IPS-18a (cell line): ENCODE data around the gene FAH.
"Not testable (repeated sequence)": the region's sequence is repeated elsewhere in the genome, so short reads cannot be mapped to it uniquely, and the experiment has no call there.

Source experiments
- H3K27ac ChIP-seq: one replicate; pipeline ENCODE4 v1.5.1; 2013; ENCODE audit warnings: low read length
- H3K27me3 ChIP-seq: one replicate; pipeline ENCODE4 v1.6.1; 2013; ENCODE audit warnings: mild to moderate bottlenecking, low read length; ENCODE audit not compliant: control insufficient read depth, insufficient read depth
- H3K36me3 ChIP-seq: one replicate; pipeline ENCODE4 v1.6.1; 2013; ENCODE audit warnings: low read depth, low read length; ENCODE audit not compliant: control insufficient read depth
- H3K4me1 ChIP-seq: one replicate; pipeline ENCODE4 v1.6.1; 2013; ENCODE audit warnings: low read depth, low read length; ENCODE audit not compliant: control insufficient read depth
- H3K4me3 ChIP-seq: one replicate; pipeline ENCODE4 v1.5.1; 2013; ENCODE audit warnings: low read length
- H3K9ac ChIP-seq: one replicate; pipeline ENCODE4 v1.6.1; 2013; ENCODE audit warnings: mild to moderate bottlenecking, low read length, moderate library complexity
- H3K9me3 ChIP-seq: one replicate; pipeline ENCODE4 v1.6.1; 2013; ENCODE audit warnings: low read depth, low read length; ENCODE audit not compliant: control insufficient read depth

Gene FAH

GRCh38 chr15:80121546-80121945, 31.3 kb upstream of the FAH start:
- Histone ChIP-seq H3K36me3 (peaks cover 17% of the 10 kb centered on the region), H3K27me3 (no peaks in the 10 kb centered on the region), H3K27ac (no peak overlapping the region), H3K4me1 (no peaks in the 10 kb centered on the region), H3K9ac (no peak overlapping the region), H3K4me3 (no peak overlapping the region), H3K9me3 (no peaks in the 10 kb centered on the region)

DNA sequence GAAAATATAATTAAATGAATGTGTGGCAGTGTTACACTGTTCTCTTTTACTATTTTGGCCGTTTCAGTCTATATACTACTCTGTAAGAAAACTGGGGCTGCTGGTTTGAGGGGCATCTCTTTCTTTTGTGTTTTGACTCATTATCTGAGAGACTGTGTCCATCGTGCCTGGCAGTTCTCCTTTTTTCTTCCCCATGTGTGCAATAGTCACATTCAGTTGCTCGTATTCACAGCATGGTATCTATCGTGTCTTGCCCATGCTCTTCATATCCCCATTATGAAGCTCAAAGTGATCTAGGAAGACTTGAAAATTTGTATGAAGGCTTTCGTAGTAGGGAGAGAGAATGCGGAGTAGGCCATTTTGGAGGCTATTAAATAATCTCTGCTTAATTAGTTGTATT, 29.8 kb upstream of the FAH start:
- H3K27me3 ChIP-seq = no peaks in the 10 kb centered on the region
- H3K27ac ChIP-seq = no peak overlapping the region
- peaks cover 17% of the 10 kb centered on the region for H3K36me3 ChIP-seq
- no peaks in the 10 kb centered on the region for H3K4me1 ChIP-seq
- no peaks in the 10 kb centered on the region for H3K9me3 ChIP-seq
- no peak overlapping the region for H3K9ac ChIP-seq
- H3K4me3 ChIP-seq = no peak overlapping the region

DNA sequence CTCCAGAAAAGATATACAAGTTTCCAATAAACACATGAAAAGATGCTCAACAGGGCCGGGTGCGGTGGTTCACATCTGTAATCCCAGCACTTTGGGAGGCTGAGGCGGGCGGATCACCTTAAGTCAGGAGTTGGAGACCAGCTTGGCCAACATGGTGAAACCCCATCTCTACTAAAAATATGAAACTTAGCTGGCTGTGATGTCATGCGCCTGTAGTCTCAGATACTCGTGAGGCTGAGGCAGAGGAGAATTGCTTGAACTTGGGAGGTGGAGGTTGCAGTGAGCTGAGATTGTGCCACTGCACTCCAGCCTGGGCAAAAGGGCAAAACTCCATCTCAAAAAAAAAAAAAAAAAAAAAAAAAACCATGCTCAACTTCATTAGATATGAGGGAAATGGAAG, 25.5 kb upstream of the FAH start:
- not testable (repeated sequence) for H3K27ac ChIP-seq, H3K27me3 ChIP-seq, H3K4me3 ChIP-seq, H3K9me3 ChIP-seq, H3K9ac ChIP-seq, H3K4me1 ChIP-seq
- peaks cover 31% of the 10 kb centered on the region for H3K36me3 ChIP-seq

- H3K27me3 ChIP-seq = no peaks in the 10 kb centered on the region
Observed at GRCh38 chr15:80127911-80128310, 24.9 kb upstream of the FAH start.

DNA sequence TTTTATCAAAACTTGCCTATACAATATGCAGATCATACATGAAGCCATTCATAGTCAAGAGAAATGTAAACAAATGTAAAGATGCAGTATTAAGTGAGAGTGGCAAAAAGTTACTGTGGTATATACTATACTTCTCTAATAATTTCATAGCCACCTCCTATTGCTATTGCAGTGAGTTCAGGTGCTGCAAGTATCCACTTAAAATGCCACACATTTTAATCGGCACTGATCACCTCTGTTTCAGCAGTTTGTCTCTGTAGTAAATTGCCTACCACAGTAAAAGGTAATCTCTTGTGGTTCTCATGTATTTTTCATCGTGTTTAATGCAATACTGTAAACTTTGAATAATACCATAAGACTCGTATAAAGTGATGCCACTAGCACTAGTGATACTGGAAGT, 20.4 kb upstream of the FAH start:
- Histone ChIP-seq H3K4me3 (no peak overlapping the region), H3K9ac (no peak overlapping the region), H3K27ac (no peak overlapping the region), H3K27me3 (no peaks in the 10 kb centered on the region), H3K36me3 (peaks cover 40% of the 10 kb centered on the region), H3K9me3 (no peaks in the 10 kb centered on the region), H3K4me1 (no peaks in the 10 kb centered on the region)

More at GRCh38 chr15:80127911-80128310, 24.9 kb upstream of the FAH start:
- Histone ChIP-seq H3K9me3 (no peaks in the 10 kb centered on the region), H3K27ac (no peak overlapping the region), H3K4me3 (no peak overlapping the region), H3K36me3 (peaks cover 30% of the 10 kb centered on the region), H3K4me1 (no peaks in the 10 kb centered on the region), H3K9ac (no peak overlapping the region)

DNA sequence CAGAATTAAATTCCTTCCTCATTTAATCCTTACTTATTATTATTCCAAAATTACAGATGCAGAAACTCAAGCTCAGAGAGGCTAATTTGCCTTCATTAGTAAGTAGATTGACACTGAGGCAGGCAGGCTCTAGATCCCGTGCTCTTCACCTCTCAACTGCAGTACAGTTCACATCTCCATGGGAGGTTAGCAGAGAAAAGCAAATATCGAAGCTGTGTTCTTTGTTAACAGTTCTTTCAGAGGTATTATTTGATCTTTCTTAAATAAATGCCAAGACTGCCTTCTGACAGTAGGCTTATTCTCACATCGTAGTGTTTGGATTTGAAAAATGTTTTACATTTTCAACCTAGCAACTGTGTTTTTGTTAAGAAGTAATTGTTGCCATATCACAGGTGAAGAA, 15.9 kb upstream of the FAH start:
- Histone ChIP-seq H3K4me1 (no peaks in the 10 kb centered on the region), H3K27ac (no peak overlapping the region), H3K9me3 (no peaks in the 10 kb centered on the region), H3K36me3 (peaks cover 26% of the 10 kb centered on the region), H3K27me3 (no peaks in the 10 kb centered on the region), H3K9ac (no peak overlapping the region), H3K4me3 (no peak overlapping the region)

GRCh38 chr15:80138961-80139360, 13.8 kb upstream of the FAH start:
- H3K9me3 ChIP-seq = no peaks in the 10 kb centered on the region
- no peak overlapping the region for H3K4me3 ChIP-seq
- H3K9ac ChIP-seq = no peak overlapping the region
- H3K27ac ChIP-seq = no peak overlapping the region
- no peaks in the 10 kb centered on the region for H3K27me3 ChIP-seq
- H3K4me1 ChIP-seq = no peaks in the 10 kb centered on the region
- H3K36me3 ChIP-seq = peaks cover 21% of the 10 kb centered on the region

GRCh38 chr15:80140909-80141308, 11.9 kb upstream of the FAH start:
- no peaks in the 10 kb centered on the region for H3K9me3 ChIP-seq
- peaks cover 9% of the 10 kb centered on the region for H3K36me3 ChIP-seq
- H3K9ac ChIP-seq = no peak overlapping the region
- no peaks in the 10 kb centered on the region for H3K27me3 ChIP-seq
- H3K4me3 ChIP-seq = no peak overlapping the region
- no peaks in the 10 kb centered on the region for H3K4me1 ChIP-seq
- H3K27ac ChIP-seq = no peak overlapping the region

GRCh38 chr15:80141916-80142598, 10.7 kb upstream of the FAH start:
- Histone ChIP-seq H3K9me3 (no peaks in the 10 kb centered on the region), H3K36me3 (peaks cover 3% of the 10 kb centered on the region), H3K4me1 (no peaks in the 10 kb centered on the region), H3K27me3 (no peaks in the 10 kb centered on the region), H3K4me3 (no peak overlapping the region), H3K9ac (no peak overlapping the region), H3K27ac (no peak overlapping the region)

DNA sequence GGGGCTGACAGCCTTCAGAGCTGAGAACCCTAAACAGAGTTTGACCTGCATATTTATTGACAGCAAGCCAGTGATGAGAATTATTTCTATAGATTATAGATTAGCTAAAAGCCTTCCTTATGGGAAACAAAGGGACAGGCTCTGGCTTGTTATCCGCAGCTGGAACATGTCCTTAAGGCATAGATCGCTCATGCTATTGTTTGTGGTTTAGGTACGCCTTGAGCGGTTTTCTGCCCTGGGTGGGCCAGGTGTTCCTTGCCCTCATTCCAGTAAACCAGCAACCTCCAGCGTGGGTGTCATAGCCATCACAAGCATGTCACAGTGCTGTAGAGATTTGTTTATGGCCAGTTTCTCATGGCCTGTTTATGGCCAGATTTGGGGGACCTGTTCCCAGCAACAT, 10.2 kb upstream of the FAH start:
- no peak overlapping the region for H3K9ac ChIP-seq

GRCh38 chr15:80151148-80151547, 1.7 kb upstream of the FAH start:
- no peak overlapping the region for H3K4me3 ChIP-seq
- H3K36me3 ChIP-seq = no peaks in the 10 kb centered on the region
- H3K9me3 ChIP-seq = no peaks in the 10 kb centered on the region
- peaks cover 6% of the 10 kb centered on the region for H3K4me1 ChIP-seq
- H3K27ac ChIP-seq = no peak overlapping the region
- peaks cover 6% of the 10 kb centered on the region for H3K27me3 ChIP-seq
- no peak overlapping the region for H3K9ac ChIP-seq

More for the DNA sequence above, 10.2 kb upstream of the FAH start:
- H3K4me3 ChIP-seq = no peak overlapping the region
- no peaks in the 10 kb centered on the region for H3K9me3 ChIP-seq
- no peaks in the 10 kb centered on the region for H3K36me3 ChIP-seq
- H3K4me1 ChIP-seq = no peaks in the 10 kb centered on the region
- no peaks in the 10 kb centered on the region for H3K27me3 ChIP-seq
- no peak overlapping the region for H3K27ac ChIP-seq

DNA sequence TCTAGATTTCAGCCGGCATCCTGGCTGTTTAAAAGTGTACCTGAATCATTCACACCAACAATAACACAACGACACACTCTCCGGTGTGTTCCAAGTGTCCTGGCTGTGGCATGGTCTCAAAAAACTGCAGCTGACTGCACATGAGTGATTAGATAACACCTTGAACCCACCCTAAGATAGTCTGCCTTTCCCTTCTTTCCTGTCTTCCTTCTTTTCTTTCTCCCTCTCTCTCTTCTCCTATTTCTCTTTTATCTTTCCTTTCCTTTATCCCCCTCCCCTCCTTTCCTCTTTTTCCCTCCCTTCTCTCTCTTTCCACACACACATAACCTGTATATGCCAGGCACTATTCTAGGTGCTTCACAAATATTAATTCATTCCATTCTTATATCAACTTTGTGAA, 1.2 kb upstream of the FAH start:
- no peaks in the 10 kb centered on the region for H3K36me3 ChIP-seq
- H3K9me3 ChIP-seq = no peaks in the 10 kb centered on the region
- H3K9ac ChIP-seq = peak overlapping the region; percentile 8
- peak overlapping the region; percentile 61 for H3K4me3 ChIP-seq
- H3K4me1 ChIP-seq = peaks cover 6% of the 10 kb centered on the region
- H3K27me3 ChIP-seq = peaks cover 6% of the 10 kb centered on the region
- no peak overlapping the region for H3K27ac ChIP-seq
